AG09309 (cell line): ENCODE results near the gene ENAH.

Experiments used
- DNase-seq: peaks from one replicate; pipeline ENCODE4 v3.0.0-alpha.2; 2010; ENCODE audit warnings: low read depth
- H3K4me3 ChIP-seq: 2 replicates; pipeline ENCODE4 v1.5.1; 2011; ENCODE audit warnings: mild to moderate bottlenecking, low read depth, low read length, moderate library complexity; ENCODE audit not compliant: control insufficient read depth
- CTCF ChIP-seq: IDR thresholded peaks from 2 replicates; pipeline ENCODE4 v1.5.1; 2011; ENCODE audit warnings: mild to moderate bottlenecking, low read depth, low read length, inconsistent platforms; ENCODE audit not compliant: insufficient read depth, control insufficient read depth; ENCODE audit errors: missing control alignments

Gene ENAH

GRCh38 chr1:225556694-225557093, 96.2 kb downstream of the ENAH start:
- no peak for DNase-seq
- TF ChIP-seq CTCF = no peak
- no peak overlapping the region for H3K4me3 ChIP-seq

- no peak for DNase-seq
- no peak overlapping the region for H3K4me3 ChIP-seq
- no peak for TF ChIP-seq CTCF
Observed at GRCh38 chr1:225555821-225556220, 97.1 kb downstream of the ENAH start.

GRCh38 chr1:225554216-225554812, 98.6 kb downstream of the ENAH start:
- H3K4me3 ChIP-seq = no peak overlapping the region
- peak; percentile 8 for DNase-seq
- TF ChIP-seq CTCF = peak; percentile 46

GRCh38 chr1:225549821-225550220, 103.1 kb downstream of the ENAH start:
- no peak overlapping the region for H3K4me3 ChIP-seq
- no peak for DNase-seq
- no peak for TF ChIP-seq CTCF

GRCh38 chr1:225548140-225548857, 104.6 kb downstream of the ENAH start:
- no peak for DNase-seq
- no peak for TF ChIP-seq CTCF
- no peak overlapping the region for H3K4me3 ChIP-seq

GRCh38 chr1:225545649-225546048, 107.3 kb downstream of the ENAH start:
- DNase-seq = no peak
- no peak overlapping the region for H3K4me3 ChIP-seq
- TF ChIP-seq CTCF = no peak
